Right lobe of liver (tissue), 6 donors: Measurements from ENCODE around the gene PHF21B. TPM values are rescaled to one million over a fixed set of nuclear protein-coding genes. Genes with fewer than 3 reads are reported as not detected.

Source experiments
- ATAC-seq, 4 donors: fragments of 200-7000 bp; cut with Tn5 transposase; one replicate each; pipeline ENCODE4 v1.9.1; 2020; ENCODE audit warnings: mild to moderate bottlenecking in 4 of 4, moderate library complexity in 4 of 4
- DNase-seq, 3 donors: peaks; one replicate each; pipeline ENCODE4 v3.0.0-alpha.2; 2020
- H3K27ac ChIP-seq, 3 donors: fragments of 200-600 bp; one replicate each; pipeline ENCODE4 v1.8.0; 2022
- H3K27me3 ChIP-seq, 2 donors: fragments of 200-600 bp; one replicate each; pipeline ENCODE4 v1.8.0; 2022
- H3K36me3 ChIP-seq, 4 donors: fragments of 200-600 bp; sonication (generic) in 1 of 4; one replicate each; pipeline versions ENCODE4 v1.5.1 to v1.8.0; 2017 to 2022; ENCODE audit warnings: control low read depth in 1 of 4
- H3K4me1 ChIP-seq, 4 donors: fragments of 200-600 bp; sonication (generic) in 1 of 4; one replicate each; pipeline versions ENCODE4 v1.5.1 to v1.8.0; 2017 to 2022; ENCODE audit warnings: control low read depth in 1 of 4
- H3K4me3 ChIP-seq, 3 donors: fragments of 200-600 bp; one replicate each; pipeline ENCODE4 v1.8.0; 2022
- H3K9me3 ChIP-seq, 4 donors: fragments of 200-600 bp; sonication (generic) in 1 of 4; one replicate each; pipeline versions ENCODE4 v1.5.1 to v1.8.0; 2017 to 2022; ENCODE audit warnings: control low read depth in 1 of 4
- POLR2A ChIP-seq: fragments of 450-650 bp; IDR thresholded peaks from one replicate; pipeline ENCODE4 v1.6.1; 2017; ENCODE audit warnings: antibody characterized with exemption, mild to moderate bottlenecking
- WGBS: methylation state at CpG from one replicate; pipeline ENCODE4 v1.1.6; 2018; ENCODE audit warnings: low coverage, low lambda C conversion rate; ENCODE audit not compliant: insufficient coverage; ENCODE audit errors: missing lambda C conversion rate; 5-methylcytosine and 5-hydroxymethylcytosine counted together
- intact Hi-C, 2 donors: fragments of 100-400 bp; cut with DNase I; formaldehyde crosslinking; loops; one replicate each; pipeline versions ENCODE4 v1.11.2 to v1.14.1; 2022
- total RNA-seq, 6 experiments: library from RNA; depleted of rRNA in 2 of 6; stranded (reverse); fragments of >200 nt in 2 of 6; fragmentation: NEBNext Ultra II Directional in 3 of 6; extraction: Animal tissue kit (Norgen Biotek cat#: 25700) in 3 of 6; gene quantifications; one replicate each; pipeline versions ENCODE4 v1.1.0 to v1.2.4, GENCODE V29; 2016 to 2023
- TF ChIP-seq, protein P1 (sequence below), 4 donors: fragments of 200-600 bp in 3 of 4; fragments of 450-650 bp in 1 of 4; IDR thresholded peaks; one replicate each; pipeline versions ENCODE4 v1.5.1 to v1.8.0; 2016 to 2022; ENCODE audit warnings: antibody characterized with exemption in 4 of 4, mild to moderate bottlenecking in 2 of 4
- donor health status: DM: no; HTN: yes; CAD: no.
- donor health status: DM: no; HTN: no; CAD: no.
- donor health status: DM: no; HTN: no; CAD: no.
- donor health status: DM: no; HTN: yes; CAD: no.
- donor health status: DM: no; HTN: yes; CAD: no.

The PHF21B gene
- total RNA-seq, 6 experiments from 2014 or later, result not detected

DNA sequence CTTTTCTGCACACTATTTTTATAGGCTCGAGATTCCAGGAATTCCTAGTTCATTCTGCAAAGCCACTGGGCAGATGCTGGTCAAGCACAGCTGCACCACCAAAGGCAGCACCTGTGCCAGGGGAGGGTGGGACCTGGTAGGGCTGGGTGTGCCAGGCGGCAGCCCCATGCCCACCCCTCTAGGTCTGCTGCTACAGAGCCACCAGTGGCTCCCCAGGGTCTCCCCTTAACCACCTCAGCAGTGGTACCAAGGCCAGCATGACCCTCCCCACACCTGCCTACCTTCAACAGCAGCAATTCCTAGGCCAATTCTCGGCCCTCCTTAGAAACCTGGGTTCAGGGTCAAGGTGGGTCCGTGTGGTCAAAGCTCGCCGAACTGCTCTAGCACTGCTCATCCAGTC is 39.5 kb downstream of the PHF21B start:
- Histone ChIP-seq H3K27me3 (no peaks in the 10 kb centered on the region), H3K36me3 (no peaks in the 10 kb centered on the region), H3K9me3 (no peaks in the 10 kb centered on the region), H3K4me1 (no peaks in the 10 kb centered on the region), H3K4me3 (no peak overlapping the region), H3K27ac (no peak overlapping the region)
- no peak for DNase-seq
- no peak for ATAC-seq
- WGBS, result 0% methylated on average over 1 of the region's 6 CpGs
- intact Hi-C loops, result no loop called here
- TF ChIP-seq, protein P1, sequence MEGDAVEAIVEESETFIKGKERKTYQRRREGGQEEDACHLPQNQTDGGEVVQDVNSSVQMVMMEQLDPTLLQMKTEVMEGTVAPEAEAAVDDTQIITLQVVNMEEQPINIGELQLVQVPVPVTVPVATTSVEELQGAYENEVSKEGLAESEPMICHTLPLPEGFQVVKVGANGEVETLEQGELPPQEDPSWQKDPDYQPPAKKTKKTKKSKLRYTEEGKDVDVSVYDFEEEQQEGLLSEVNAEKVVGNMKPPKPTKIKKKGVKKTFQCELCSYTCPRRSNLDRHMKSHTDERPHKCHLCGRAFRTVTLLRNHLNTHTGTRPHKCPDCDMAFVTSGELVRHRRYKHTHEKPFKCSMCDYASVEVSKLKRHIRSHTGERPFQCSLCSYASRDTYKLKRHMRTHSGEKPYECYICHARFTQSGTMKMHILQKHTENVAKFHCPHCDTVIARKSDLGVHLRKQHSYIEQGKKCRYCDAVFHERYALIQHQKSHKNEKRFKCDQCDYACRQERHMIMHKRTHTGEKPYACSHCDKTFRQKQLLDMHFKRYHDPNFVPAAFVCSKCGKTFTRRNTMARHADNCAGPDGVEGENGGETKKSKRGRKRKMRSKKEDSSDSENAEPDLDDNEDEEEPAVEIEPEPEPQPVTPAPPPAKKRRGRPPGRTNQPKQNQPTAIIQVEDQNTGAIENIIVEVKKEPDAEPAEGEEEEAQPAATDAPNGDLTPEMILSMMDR (IDR thresholded peaks at IDR 0.05), result no peak
- TF ChIP-seq POLR2A, result no peak

- Histone ChIP-seq H3K4me3 (no peak overlapping the region), H3K27ac (no peak overlapping the region), H3K9me3 (no peaks in the 10 kb centered on the region), H3K36me3 (no peaks in the 10 kb centered on the region), H3K4me1 (no peaks in the 10 kb centered on the region), H3K27me3 (no peaks in the 10 kb centered on the region)
- intact Hi-C loops, result no loop called here
- DNase-seq, result no peak
- TF ChIP-seq, protein P1 (IDR thresholded peaks at IDR 0.05), result no peak
- no peak for TF ChIP-seq POLR2A
- 84% methylated on average over 5 of the region's 9 CpGs for WGBS
- no peak for ATAC-seq
Measured at GRCh38 chr22:44969817-44970216, 40.0 kb downstream of the PHF21B start.

- Histone ChIP-seq H3K4me1 (no peaks in the 10 kb centered on the region), H3K36me3 (no peaks in the 10 kb centered on the region), H3K4me3 (no peak overlapping the region), H3K9me3 (no peaks in the 10 kb centered on the region), H3K27ac (no peak overlapping the region), H3K27me3 (no peaks in the 10 kb centered on the region)
- TF ChIP-seq, protein P1 (IDR thresholded peaks at IDR 0.05), result no peak
- no peak for TF ChIP-seq POLR2A
- intact Hi-C loops, result no loop called here
- DNase-seq (no peak), ATAC-seq (no peak)
- 46% methylated on average over 4 of the region's 7 CpGs for WGBS
Measured at GRCh38 chr22:44968736-44969135, 41.1 kb downstream of the PHF21B start.

- intact Hi-C loops, result no loop called here
- DNase-seq, result no peak
- Histone ChIP-seq H3K36me3 (no peaks in the 10 kb centered on the region), H3K9me3 (no peaks in the 10 kb centered on the region), H3K27me3 (no peaks in the 10 kb centered on the region), H3K4me3 (no peak overlapping the region), H3K4me1 (no peaks in the 10 kb centered on the region), H3K27ac (no peak overlapping the region)
- peak in 1 of 4 donors; percentile 10 for ATAC-seq
- TF ChIP-seq, protein P1 (IDR thresholded peaks at IDR 0.05), result no peak
- no peak for TF ChIP-seq POLR2A
- 34% methylated on average over 4 of the region's 6 CpGs for WGBS
Measured at GRCh38 chr22:44965171-44965570, 44.6 kb downstream of the PHF21B start.

DNA sequence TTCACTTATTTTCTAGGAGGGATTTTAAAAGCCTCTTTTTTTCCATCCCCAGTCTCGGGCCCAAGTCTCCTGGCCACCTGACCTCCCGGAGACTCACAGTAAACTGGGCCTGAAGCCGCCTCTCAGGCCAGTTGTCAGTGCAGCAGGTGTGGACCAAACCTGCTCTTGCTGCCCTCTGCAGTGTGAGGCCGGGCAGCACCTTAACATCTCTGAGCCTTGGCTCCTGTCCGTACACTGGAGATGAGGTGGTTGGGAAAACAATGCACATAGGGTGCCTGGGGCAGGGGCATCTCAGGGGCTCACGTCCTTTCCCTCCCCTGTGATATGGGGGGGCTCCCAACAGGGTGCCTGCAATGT is 45.1 kb downstream of the PHF21B start:
- 62% methylated on average over 4 of the region's 6 CpGs for WGBS
- Histone ChIP-seq H3K4me3 (no peak overlapping the region), H3K9me3 (no peaks in the 10 kb centered on the region), H3K27ac (no peak overlapping the region), H3K4me1 (no peaks in the 10 kb centered on the region), H3K27me3 (no peaks in the 10 kb centered on the region), H3K36me3 (no peaks in the 10 kb centered on the region)
- ATAC-seq (no peak), DNase-seq (no peak)
- no peak for TF ChIP-seq POLR2A
- TF ChIP-seq, protein P1 (IDR thresholded peaks at IDR 0.05), result no peak
- intact Hi-C loops, result no loop called here
